Mucosa of descending colon (tissue), 3 donors: Measurements from ENCODE around the gene IL17A. TPM values are rescaled to one million over a fixed set of nuclear protein-coding genes. Genes with fewer than 3 reads are reported as not detected.
"Not testable (repeated sequence)": the region's sequence is repeated elsewhere in the genome, so short reads cannot be mapped to it uniquely, and the experiment has no call there.

Experiments used
- ATAC-seq: fragments of 200-7000 bp; cut with Tn5 transposase; one replicate; pipeline ENCODE4 v1.9.1; 2020; ENCODE audit warnings: mild to moderate bottlenecking, moderate library complexity
- DNase-seq, 3 donors: peaks; one replicate each; pipeline ENCODE4 v3.0.0-alpha.2; 2020
- H3K36me3 ChIP-seq: fragments of 200-600 bp; one replicate; pipeline ENCODE4 v1.8.0; 2021; ENCODE audit warnings: low read depth, mild to moderate bottlenecking
- H3K4me1 ChIP-seq: fragments of 200-600 bp; one replicate; pipeline ENCODE4 v1.8.0; 2021; ENCODE audit warnings: low read depth, mild to moderate bottlenecking
- H3K4me3 ChIP-seq: fragments of 200-600 bp; one replicate; pipeline ENCODE4 v1.8.0; 2021; ENCODE audit warnings: mild to moderate bottlenecking
- H3K9me3 ChIP-seq: fragments of 200-600 bp; one replicate; pipeline ENCODE4 v1.8.0; 2021; ENCODE audit warnings: mild to moderate bottlenecking
- CTCF ChIP-seq: fragments of 200-600 bp; IDR thresholded peaks from one replicate; pipeline ENCODE4 v1.8.0; 2022; ENCODE audit warnings: antibody characterized with exemption, mild to moderate bottlenecking
- intact Hi-C, 2 donors: fragments of 100-400 bp; cut with DNase I in 1 of 2; cut with micrococcal nuclease in 1 of 2; formaldehyde crosslinking; loops; one replicate each; pipeline versions ENCODE4 v1.11.0 to v1.11.1; 2022; cut with DNase I, micrococcal nuclease
- total RNA-seq, 3 donors: library from RNA; stranded (reverse); fragmentation: NEBNext Ultra II Directional in 2 of 3; extraction: Animal tissue kit (Norgen Biotek cat#: 25700) in 2 of 3; gene quantifications; one replicate each; pipeline versions ENCODE4 v1.2.1 to v1.2.4, GENCODE V29; 2021 to 2023
- donor health status: DM: no; HTN: no; CAD: no; lungs with moderate emphysema.
- donor health status: DM: no; HTN: no; CAD: no.
- donor health status: DM: no; HTN: yes; CAD: no.

IL17A gene
- total RNA-seq, 3 donors from 2014 or later, result not detected

- DNase-seq, result no peak
- ATAC-seq, result no peak
- no peaks in the 10 kb centered on the region for H3K9me3 ChIP-seq
- no peak overlapping the region for H3K4me3 ChIP-seq
- H3K4me1 ChIP-seq, result no peaks in the 10 kb centered on the region
- intact Hi-C loops, result no loop called here
- no peaks in the 10 kb centered on the region for H3K36me3 ChIP-seq
- no peak for TF ChIP-seq CTCF
Observed at GRCh38 chr6:52190409-52190808, 4.2 kb downstream of the IL17A start.

- Histone ChIP-seq H3K4me1 (no peaks in the 10 kb centered on the region), H3K4me3 (no peak overlapping the region), H3K36me3 (no peaks in the 10 kb centered on the region), H3K9me3 (no peaks in the 10 kb centered on the region)
- ATAC-seq (no peak), DNase-seq (no peak)
- TF ChIP-seq CTCF, result no peak
- intact Hi-C loops, result no loop called here
Observed at GRCh38 chr6:52191824-52192223, 5.6 kb downstream of the IL17A start.

GRCh38 chr6:52195886-52196285 lies 9.7 kb downstream of the IL17A start:
- Histone ChIP-seq H3K4me1 (no peaks in the 10 kb centered on the region), H3K4me3 (no peak overlapping the region), H3K36me3 (no peaks in the 10 kb centered on the region), H3K9me3 (peaks cover 6% of the 10 kb centered on the region)
- ATAC-seq (no peak), DNase-seq (no peak)
- intact Hi-C loops, result no loop called here
- no peak for TF ChIP-seq CTCF

GRCh38 chr6:52200088-52200487 lies 13.9 kb downstream of the IL17A start:
- ATAC-seq, H3K4me1 ChIP-seq, H3K9me3 ChIP-seq, DNase-seq, intact Hi-C loops, H3K4me3 ChIP-seq, H3K36me3 ChIP-seq: not testable (repeated sequence)

GRCh38 chr6:52201046-52201445 lies 14.9 kb downstream of the IL17A start:
- H3K4me1 ChIP-seq, result no peaks in the 10 kb centered on the region
- ATAC-seq (no peak), DNase-seq (no peak)
- intact Hi-C loops, result no loop called here
- no peaks in the 10 kb centered on the region for H3K36me3 ChIP-seq
- no peak for TF ChIP-seq CTCF
- no peak overlapping the region for H3K4me3 ChIP-seq
- H3K9me3 ChIP-seq, result peaks cover 6% of the 10 kb centered on the region

GRCh38 chr6:52201493-52201892 lies 15.3 kb downstream of the IL17A start:
- ATAC-seq (no peak), DNase-seq (no peak)
- no peak for TF ChIP-seq CTCF
- Histone ChIP-seq H3K36me3 (no peaks in the 10 kb centered on the region), H3K9me3 (peaks cover 6% of the 10 kb centered on the region), H3K4me1 (no peaks in the 10 kb centered on the region), H3K4me3 (no peak overlapping the region)
- intact Hi-C loops, result no loop called here
